HUDEP-2 (cell line): ENCODE data around the gene CLEC4E.
"Not testable (repeated sequence)": the region's sequence is repeated elsewhere in the genome, so short reads cannot be mapped to it uniquely, and the experiment has no call there.

Experiments
- DNase-seq, 76 experiments: peaks; one replicate each; lab custom pipeline; 2025; ENCODE audit not compliant: unreplicated experiment in 76 of 76; lab: John Stamatoyannopoulos, UW

Gene CLEC4E

GRCh38 chr12:8544295-8544694, 3.6 kb upstream of the CLEC4E start:
- peak in 57 of 76 experiments; percentile 4 to 68 (median 31) for DNase-seq

GRCh38 chr12:8541562-8541961, 857 bp upstream of the CLEC4E start:
- no peak for DNase-seq

- peak in 3 of 76 experiments; percentile 0 to 33 (median 7) for DNase-seq
Measured at GRCh38 chr12:8537820-8538219, 2.9 kb downstream of the CLEC4E start.

GRCh38 chr12:8532045-8532444, 8.7 kb downstream of the CLEC4E start:
- DNase-seq, result no peak

GRCh38 chr12:8527250-8528130, 13.2 kb downstream of the CLEC4E start:
- DNase-seq, result no peak

GRCh38 chr12:8519171-8519570, 21.5 kb downstream of the CLEC4E start:
- DNase-seq, result no peak

GRCh38 chr12:8517971-8518370, 22.7 kb downstream of the CLEC4E start:
- DNase-seq, result no peak

- no peak for DNase-seq
Measured at GRCh38 chr12:8513256-8513655, 27.4 kb downstream of the CLEC4E start, which contains the start of gene CLEC4D. CLEC4D (plus strand) TSS chr12:8513503; CDS start chr12:8513733, 230 bp downstream.

GRCh38 chr12:8508910-8509841, 31.5 kb downstream of the CLEC4E start:
- DNase-seq, result no peak

- DNase-seq, result no peak
Measured at GRCh38 chr12:8508223-8508622, 32.5 kb downstream of the CLEC4E start.

GRCh38 chr12:8507596-8507995, 33.1 kb downstream of the CLEC4E start:
- no peak for DNase-seq

- DNase-seq, result no peak
Measured at GRCh38 chr12:8504351-8504750, 36.4 kb downstream of the CLEC4E start.

- DNase-seq, result no peak
Measured at GRCh38 chr12:8501720-8502119, 39.0 kb downstream of the CLEC4E start.

GRCh38 chr12:8499616-8500015, 41.1 kb downstream of the CLEC4E start:
- DNase-seq, result no peak

- not testable (repeated sequence) for DNase-seq
Measured at GRCh38 chr12:8496074-8496473, 44.6 kb downstream of the CLEC4E start.

GRCh38 chr12:8495671-8496070, 45.0 kb downstream of the CLEC4E start:
- DNase-seq, result not testable (repeated sequence)

GRCh38 chr12:8493084-8493483, 47.6 kb downstream of the CLEC4E start:
- DNase-seq, result no peak

- no peak for DNase-seq
Measured at GRCh38 chr12:8491646-8492530, 48.8 kb downstream of the CLEC4E start.
